IMR-90 (cell line): ENCODE data around the gene FAM234B. TPM values are rescaled to one million over a fixed set of nuclear protein-coding genes. Genes with fewer than 3 reads are reported as not detected.

Experiments
- ATAC-seq: fragments of 200-7000 bp; cut with Tn5 transposase; 2 replicates; pipeline ENCODE4 v1.9.1; 2020; ENCODE audit warnings: low read depth, mild to moderate bottlenecking, moderate library complexity
- BruUV-seq: library from RNA; stranded (reverse); fragments of 400-500 nt; replicated peaks from 2 replicates; lab custom pipeline; 2021; lab: Mats Ljungman, UMichigan
- CTCF ChIA-PET: fragments of 300-600 bp; formaldehyde crosslinking; extraction: SDS; loops from one replicate; lab custom pipeline; 2021; ENCODE audit warnings: antibody characterized with exemption; lab: Yijun Ruan, JAX
- POLR2A ChIA-PET: fragments of 300-600 bp; sonication (Branson Sonifier 250); formaldehyde crosslinking; loops from one replicate; lab custom pipeline; 2022; ENCODE audit warnings: antibody characterized with exemption; ENCODE audit not compliant: unreplicated experiment; lab: Charles Lee
- DNase-seq: peaks from one replicate; pipeline ENCODE4 v3.0.0; 2013
- H2AFZ ChIP-seq: replicated peaks from 2 replicates; pipeline ENCODE3; 2013; ENCODE audit warnings: low read length, mild to moderate bottlenecking; ENCODE audit not compliant: poor library complexity
- H2AK5ac ChIP-seq: 2 replicates; pipeline ENCODE4 v1.6.1; 2013; ENCODE audit warnings: low read depth, low read length, inconsistent platforms
- H2AK9ac ChIP-seq: replicated peaks from 2 replicates; pipeline ENCODE3; 2013; ENCODE audit warnings: mild to moderate bottlenecking, low read depth, low read length, moderate library complexity; ENCODE audit not compliant: poor library complexity
- H2BK120ac ChIP-seq: 2 replicates; pipeline ENCODE4 v1.6.1; 2013; ENCODE audit warnings: low read depth, low read length, inconsistent platforms
- H2BK15ac ChIP-seq: 3 replicates; pipeline ENCODE4 v1.6.1; 2013; ENCODE audit warnings: low read depth, low read length, inconsistent platforms
- H2BK20ac ChIP-seq: 2 replicates; pipeline ENCODE4 v1.6.1; 2013; ENCODE audit warnings: low read depth, mild to moderate bottlenecking, inconsistent platforms, low read length, moderate library complexity
- H2BK5ac ChIP-seq: 2 replicates; pipeline ENCODE4 v1.6.1; 2013; ENCODE audit warnings: mild to moderate bottlenecking, low read depth, low read length, inconsistent platforms; ENCODE audit not compliant: poor library complexity, severe bottlenecking
- H3K14ac ChIP-seq: replicated peaks from 2 replicates; pipeline ENCODE4 v1.6.1; 2013; ENCODE audit warnings: low read depth, low read length, inconsistent platforms
- H3K18ac ChIP-seq: 2 replicates; pipeline ENCODE4 v1.6.1; 2013; ENCODE audit warnings: low read depth, low read length, control low read depth
- H3K23ac ChIP-seq: 2 replicates; pipeline ENCODE4 v1.6.1; 2013; ENCODE audit warnings: low read depth, low read length, inconsistent platforms
- H3K27ac ChIP-seq: 2 replicates; pipeline ENCODE4 v1.5.1; 2013; ENCODE audit warnings: mild to moderate bottlenecking, control low read depth, low read length; ENCODE audit not compliant: insufficient read depth
- H3K27me3 ChIP-seq: 2 replicates; pipeline ENCODE4 v1.6.1; 2013; ENCODE audit warnings: low read length; ENCODE audit not compliant: control insufficient read depth, insufficient read depth
- H3K36me3 ChIP-seq: 2 replicates; pipeline ENCODE4 v1.6.1; 2013; ENCODE audit warnings: low read length, mixed read lengths; ENCODE audit not compliant: control insufficient read depth, insufficient read depth
- H3K4ac ChIP-seq: 2 replicates; pipeline ENCODE4 v1.6.1; 2013; ENCODE audit warnings: low read depth, low read length, inconsistent platforms
- H3K4me1 ChIP-seq: 2 replicates; pipeline ENCODE4 v1.6.1; 2013; ENCODE audit warnings: low read length, mixed read lengths; ENCODE audit not compliant: control insufficient read depth, insufficient read depth
- H3K4me2 ChIP-seq: 2 replicates; pipeline ENCODE4 v1.6.1; 2013; ENCODE audit warnings: low read depth, mild to moderate bottlenecking, control low read depth, low read length, moderate library complexity
- H3K4me3 ChIP-seq: 2 replicates; pipeline ENCODE4 v1.5.1; 2013; ENCODE audit warnings: low read depth, mild to moderate bottlenecking, control low read depth, low read length, moderate library complexity; ENCODE audit not compliant: insufficient read depth
- H3K56ac ChIP-seq: 2 replicates; pipeline ENCODE4 v1.6.1; 2013; ENCODE audit warnings: low read length, inconsistent platforms; ENCODE audit not compliant: insufficient read depth; ENCODE audit errors: extremely low read depth
- H3K79me1 ChIP-seq, 2 experiments: 2 replicates each; pipeline ENCODE4 v1.6.1; 2013; ENCODE audit warnings: low read length in 2 of 2, inconsistent platforms in 1 of 2, low read depth in 1 of 2
- H3K9ac ChIP-seq: 2 replicates; pipeline ENCODE4 v1.6.1; 2013; ENCODE audit warnings: low read depth, low read length, control low read depth
- H3K9me1 ChIP-seq: 2 replicates; pipeline ENCODE4 v1.6.1; 2013; ENCODE audit warnings: low read length, inconsistent platforms; ENCODE audit not compliant: insufficient read depth
- H3K9me3 ChIP-seq: 2 replicates; pipeline ENCODE4 v1.6.1; 2013; ENCODE audit warnings: low read length; ENCODE audit not compliant: control insufficient read depth, insufficient read depth
- H4K20me1 ChIP-seq: 2 replicates; pipeline ENCODE4 v1.6.1; 2013; ENCODE audit warnings: low read length, inconsistent platforms; ENCODE audit not compliant: insufficient read depth
- H4K5ac ChIP-seq: 2 replicates; pipeline ENCODE4 v1.6.1; 2013; ENCODE audit warnings: mild to moderate bottlenecking, low read depth, low read length, control low read depth
- H4K8ac ChIP-seq, 2 experiments: 2 replicates each; pipeline ENCODE4 v1.6.1; 2013; ENCODE audit warnings: low read depth in 2 of 2, low read length in 2 of 2, control low read depth in 1 of 2, inconsistent platforms in 1 of 2
- H4K91ac ChIP-seq: 2 replicates; pipeline ENCODE4 v1.6.1; 2013; ENCODE audit warnings: low read depth, low read length, inconsistent platforms; ENCODE audit not compliant: insufficient read depth
- BHLHE40 ChIP-seq: fragments of 150-350 bp; IDR thresholded peaks from 2 replicates; pipeline ENCODE4 v1.6.1; 2016; ENCODE audit warnings: mild to moderate bottlenecking, low read depth, low read length
- CEBPB ChIP-seq: IDR thresholded peaks from 2 replicates; pipeline ENCODE4 v1.6.1; 2012; ENCODE audit warnings: low read depth, low read length, improper control_type of control experiment
- FOS ChIP-seq: fragments of 150-350 bp; IDR thresholded peaks from 2 replicates; pipeline ENCODE4 v1.6.1; 2016; ENCODE audit warnings: low read depth, low read length
- MAZ ChIP-seq: IDR thresholded peaks from 2 replicates; pipeline ENCODE4 v1.6.1; 2012; ENCODE audit warnings: low read depth, mild to moderate bottlenecking, low read length, improper control_type of control experiment, moderate library complexity, borderline replicate concordance
- MXI1 ChIP-seq: IDR thresholded peaks from 2 replicates; pipeline ENCODE4 v1.6.1; 2012; ENCODE audit warnings: low read depth, mild to moderate bottlenecking, low read length, moderate library complexity, borderline replicate concordance
- NFE2L2 ChIP-seq: fragments of 150-350 bp; IDR thresholded peaks from 2 replicates; pipeline ENCODE4 v1.6.1; 2016; ENCODE audit warnings: low read depth, mild to moderate bottlenecking, low read length
- POLR2A ChIP-seq: IDR thresholded peaks from 2 replicates; pipeline ENCODE4 v1.6.1; 2012; ENCODE audit warnings: mild to moderate bottlenecking, low read depth, low read length
- RCOR1 ChIP-seq: IDR thresholded peaks from 2 replicates; pipeline ENCODE4 v1.6.1; 2012; ENCODE audit warnings: mild to moderate bottlenecking, low read length, improper control_type of control experiment; ENCODE audit not compliant: insufficient replicate concordance
- SMC3 ChIP-seq: fragments of 150-350 bp; IDR thresholded peaks from 2 replicates; pipeline ENCODE4 v1.6.1; 2016; ENCODE audit warnings: low read depth, mild to moderate bottlenecking, antibody characterized with exemption, low read length, moderate library complexity
- WGBS, 2 experiments: methylation state at CpG; one replicate each; pipeline versions ENCODE4 v1.1.5 to v1.1.7; 2013; ENCODE audit warnings: missing lambda C conversion rate in 2 of 2; ENCODE audit not compliant: insufficient read length in 1 of 2; ENCODE audit errors: extremely low coverage in 2 of 2; 5-methylcytosine and 5-hydroxymethylcytosine counted together
- dilution Hi-C: fragments of 300-500 bp; cut with HindIII; formaldehyde crosslinking; loops from one replicate; pipeline ENCODE4 v1.14.3; 2018; ENCODE audit warnings: low sequenced_read_pairs; ENCODE audit not compliant: unreplicated experiment
- in situ Hi-C: fragments of 300-500 bp; cut with MboI; formaldehyde crosslinking; loops from 3 replicates; pipeline ENCODE4 v1.14.3; 2019; ENCODE audit warnings: low sequenced_read_pairs, inconsistent platforms, mixed read lengths
- intact Hi-C: fragments of 100-400 bp; cut with micrococcal nuclease; formaldehyde crosslinking; loops from 2 replicates; pipeline ENCODE4 v1.10.0; 2022
- polyA plus RNA-seq, 3 experiments: library from polyadenylated mRNA; depleted of rRNA; stranded (reverse); fragments of >200 nt; gene quantifications; 2 replicates each; pipeline ENCODE4 v1.2.3, GENCODE V29; 2012; ENCODE audit warnings: low replicate concordance in 1 of 3
- total RNA-seq: library from RNA; depleted of rRNA; stranded (reverse); fragments of >200 nt; gene quantifications from 2 replicates; pipeline ENCODE4 v1.2.3, GENCODE V29; 2012
- TF ChIP-seq, protein P1 (sequence below): fragments of 150-350 bp; IDR thresholded peaks from 2 replicates; pipeline ENCODE4 v1.6.1; 2016; ENCODE audit warnings: low read depth, mild to moderate bottlenecking, low read length, moderate library complexity, borderline replicate concordance
- TF ChIP-seq, protein P2 (sequence below): fragments of 150-350 bp; IDR thresholded peaks from 2 replicates; pipeline ENCODE4 v1.6.1; 2017; ENCODE audit warnings: mild to moderate bottlenecking, antibody characterized with exemption, low read length, low read depth
- TF ChIP-seq, protein P3 (sequence below): conservative IDR thresholded peaks from 2 replicates; pipeline ENCODE4 v1.5.1; 2012; ENCODE audit warnings: mild to moderate bottlenecking, low read depth, low read length, improper control_type of control experiment

Gene FAM234B
- total and polyA plus RNA-seq, 2 of the 4 experiments (the other 2 are of a cell fraction) = 3.6 to 8.6 TPM

DNA sequence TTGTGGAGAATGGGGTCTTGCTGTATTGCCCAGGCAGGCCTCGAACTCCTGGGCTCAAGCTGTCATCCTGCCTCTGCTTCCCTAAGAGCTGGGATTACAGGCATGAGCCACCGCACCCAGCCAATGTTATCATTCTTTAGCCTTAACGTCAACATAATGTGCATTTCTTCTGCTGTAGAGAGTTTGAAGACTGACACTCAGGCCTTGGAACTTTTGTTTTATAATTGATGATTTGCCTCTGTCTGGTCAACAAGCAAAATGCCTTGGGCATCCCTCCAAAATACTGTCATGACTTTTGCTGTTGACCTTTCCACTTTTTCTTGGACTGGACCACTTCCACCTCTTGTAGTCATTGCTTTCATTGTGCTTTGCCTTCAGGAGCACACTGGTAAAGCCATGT is 29.0 kb downstream of the FAM234B start:
- intact Hi-C loops (no loop called here), in situ Hi-C loops (no loop called here), dilution Hi-C loops (no loop called here)
- no peak overlapping the region for H2BK20ac ChIP-seq
- no CpG with 5 or more reads among the region's 3 CpGs for WGBS, 2 experiments
- TF ChIP-seq RCOR1 (no peak), CEBPB (no peak), POLR2A (no peak), MAZ (no peak), FOS (no peak), MXI1 (no peak), BHLHE40 (no peak), SMC3 (no peak), NFE2L2 (no peak)
- TF ChIP-seq, protein P1, sequence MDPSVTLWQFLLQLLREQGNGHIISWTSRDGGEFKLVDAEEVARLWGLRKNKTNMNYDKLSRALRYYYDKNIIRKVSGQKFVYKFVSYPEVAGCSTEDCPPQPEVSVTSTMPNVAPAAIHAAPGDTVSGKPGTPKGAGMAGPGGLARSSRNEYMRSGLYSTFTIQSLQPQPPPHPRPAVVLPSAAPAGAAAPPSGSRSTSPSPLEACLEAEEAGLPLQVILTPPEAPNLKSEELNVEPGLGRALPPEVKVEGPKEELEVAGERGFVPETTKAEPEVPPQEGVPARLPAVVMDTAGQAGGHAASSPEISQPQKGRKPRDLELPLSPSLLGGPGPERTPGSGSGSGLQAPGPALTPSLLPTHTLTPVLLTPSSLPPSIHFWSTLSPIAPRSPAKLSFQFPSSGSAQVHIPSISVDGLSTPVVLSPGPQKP = no peak
- TF ChIP-seq, protein P2, sequence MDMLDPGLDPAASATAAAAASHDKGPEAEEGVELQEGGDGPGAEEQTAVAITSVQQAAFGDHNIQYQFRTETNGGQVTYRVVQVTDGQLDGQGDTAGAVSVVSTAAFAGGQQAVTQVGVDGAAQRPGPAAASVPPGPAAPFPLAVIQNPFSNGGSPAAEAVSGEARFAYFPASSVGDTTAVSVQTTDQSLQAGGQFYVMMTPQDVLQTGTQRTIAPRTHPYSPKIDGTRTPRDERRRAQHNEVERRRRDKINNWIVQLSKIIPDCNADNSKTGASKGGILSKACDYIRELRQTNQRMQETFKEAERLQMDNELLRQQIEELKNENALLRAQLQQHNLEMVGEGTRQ = no peak
- TF ChIP-seq, protein P3, sequence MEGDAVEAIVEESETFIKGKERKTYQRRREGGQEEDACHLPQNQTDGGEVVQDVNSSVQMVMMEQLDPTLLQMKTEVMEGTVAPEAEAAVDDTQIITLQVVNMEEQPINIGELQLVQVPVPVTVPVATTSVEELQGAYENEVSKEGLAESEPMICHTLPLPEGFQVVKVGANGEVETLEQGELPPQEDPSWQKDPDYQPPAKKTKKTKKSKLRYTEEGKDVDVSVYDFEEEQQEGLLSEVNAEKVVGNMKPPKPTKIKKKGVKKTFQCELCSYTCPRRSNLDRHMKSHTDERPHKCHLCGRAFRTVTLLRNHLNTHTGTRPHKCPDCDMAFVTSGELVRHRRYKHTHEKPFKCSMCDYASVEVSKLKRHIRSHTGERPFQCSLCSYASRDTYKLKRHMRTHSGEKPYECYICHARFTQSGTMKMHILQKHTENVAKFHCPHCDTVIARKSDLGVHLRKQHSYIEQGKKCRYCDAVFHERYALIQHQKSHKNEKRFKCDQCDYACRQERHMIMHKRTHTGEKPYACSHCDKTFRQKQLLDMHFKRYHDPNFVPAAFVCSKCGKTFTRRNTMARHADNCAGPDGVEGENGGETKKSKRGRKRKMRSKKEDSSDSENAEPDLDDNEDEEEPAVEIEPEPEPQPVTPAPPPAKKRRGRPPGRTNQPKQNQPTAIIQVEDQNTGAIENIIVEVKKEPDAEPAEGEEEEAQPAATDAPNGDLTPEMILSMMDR = no peak
- no peaks in the 10 kb centered on the region for H3K9me3 ChIP-seq
- peaks cover 5% of the 10 kb centered on the region for H3K36me3 ChIP-seq
- H3K4me2 ChIP-seq = no peak overlapping the region
- H3K14ac ChIP-seq = no peak overlapping the region
- no TSS peak for BruUV-seq
- no peak overlapping the region for H3K4ac ChIP-seq
- no peak overlapping the region for H2AK5ac ChIP-seq
- H4K5ac ChIP-seq = no peak overlapping the region
- H3K27me3 ChIP-seq = no peaks in the 10 kb centered on the region
- ATAC-seq = peak; percentile 28; the same call in 1 of the 2 replicates
- H2BK120ac ChIP-seq = no peak overlapping the region
- H3K9ac ChIP-seq = no peak overlapping the region
- ChIA-PET CTCF (interaction anchor here (0.7 kb wide), 1 partner anchor 129 kb away, joined by 4 read pairs; no protein-coding TSS in a partner anchor), POLR2A (no interaction called here)
- H3K23ac ChIP-seq = no peak overlapping the region
- no peak overlapping the region for H2AFZ ChIP-seq
- no peak overlapping the region for H2AK9ac ChIP-seq
- H2BK5ac ChIP-seq = peak overlapping the region; percentile 63
- H2BK15ac ChIP-seq = no peak overlapping the region
- no peak overlapping the region for H4K91ac ChIP-seq
- H4K8ac ChIP-seq = 0 out of 4 replicates have a peak overlapping the region, but pooled peaks of 1 of the 2 experiments have one; percentile 34
- H3K4me1 ChIP-seq = peaks cover 9% of the 10 kb centered on the region
- DNase-seq = peak; percentile 31
- H3K27ac ChIP-seq = no peak overlapping the region
- H3K4me3 ChIP-seq = no peak overlapping the region
- no peaks in the 10 kb centered on the region for H3K79me1 ChIP-seq
- H3K9me1 ChIP-seq = 0 out of 2 replicates have a peak, but pooled peaks cover 14% of the 10 kb centered on the region
- H3K18ac ChIP-seq = peak overlapping the region; percentile 46; the same call in 1 of the 2 replicates
- no peak overlapping the region for H3K56ac ChIP-seq
- no peaks in the 10 kb centered on the region for H4K20me1 ChIP-seq
